Kidney (tissue), 14 donors: ENCODE results near the gene NOL12. TPM values are rescaled to one million over a fixed set of nuclear protein-coding genes. Genes with fewer than 3 reads are reported as not detected.

Experiments used
- DNase-seq, 5 donors: peaks; one replicate each; pipeline ENCODE4 v3.0.0-alpha.2; 2013 to 2020
- FAIRE-seq: peaks from 2 replicates; lab custom pipeline; 2012; peaks lifted over from hg19 to GRCh38; lab: Jason Lieb, UNC
- H3K27ac ChIP-seq, 2 donors: one replicate each; pipeline ENCODE4 v1.7.0; 2013; ENCODE audit warnings: low read depth in 2 of 2, low read length in 2 of 2, inconsistent platforms in 1 of 2
- H3K27me3 ChIP-seq: one replicate; pipeline ENCODE4 v1.7.1; 2013; ENCODE audit warnings: low read length, inconsistent platforms; ENCODE audit not compliant: control insufficient read depth, insufficient read depth
- H3K36me3 ChIP-seq, 3 donors: one replicate each; pipeline versions ENCODE4 v1.7.0 to v1.7.1; 2013; ENCODE audit warnings: low read length in 3 of 3, control low read depth in 1 of 3, inconsistent platforms in 1 of 3; ENCODE audit not compliant: insufficient read depth in 3 of 3, control insufficient read depth in 2 of 3
- H3K4me1 ChIP-seq, 3 donors: one replicate each; pipeline versions ENCODE4 v1.7.0 to v1.7.1; 2013; ENCODE audit warnings: low read length in 3 of 3, inconsistent platforms in 1 of 3, low read depth in 1 of 3; ENCODE audit not compliant: control insufficient read depth in 2 of 3, insufficient read depth in 2 of 3
- H3K4me3 ChIP-seq, 3 donors: one replicate each; pipeline versions ENCODE4 v1.7.0 to v1.8.1; 2013; ENCODE audit warnings: low read length in 3 of 3, control low read depth in 1 of 3, inconsistent platforms in 1 of 3
- H3K9ac ChIP-seq, 3 donors: one replicate each; pipeline versions ENCODE4 v1.7.0 to v1.7.1; 2013; ENCODE audit warnings: low read length in 3 of 3, control low read depth in 1 of 3, inconsistent platforms in 1 of 3
- H3K9me3 ChIP-seq, 3 donors: one replicate each; pipeline versions ENCODE4 v1.7.0 to v1.7.1; 2013; ENCODE audit warnings: low read length in 3 of 3, control low read depth in 1 of 3, inconsistent platforms in 1 of 3; ENCODE audit not compliant: control insufficient read depth in 2 of 3, insufficient read depth in 1 of 3
- intact Hi-C: fragments of 100-400 bp; cut with DNase I; formaldehyde crosslinking; loops from one replicate; pipeline ENCODE4 v1.11.1; 2022
- polyA plus RNA-seq: library from polyadenylated mRNA; stranded (reverse); fragments of 350-450 nt; fragmentation: Illumina TruSeq; extraction: RNeasy Lipid Tissue Mini Kit (QIAGEN cat#74804); gene quantifications from one replicate; pipeline ENCODE4 v1.2.3, GENCODE V29; 2014; ENCODE audit warnings: low read depth, low replicate concordance; ENCODE audit not compliant: insufficient read depth
- total RNA-seq: library from RNA; stranded (reverse); fragmentation: NEBNext Ultra II Directional; extraction: Animal tissue kit (Norgen Biotek cat#: 25700); gene quantifications from one replicate; pipeline ENCODE4 v1.2.1, GENCODE V29; 2021
- TF ChIP-seq, protein P1 (sequence below): IDR thresholded peaks from 3 replicates; pipeline ENCODE4 v1.5.1; 2012; ENCODE audit warnings: mild to moderate bottlenecking, moderate library complexity, borderline replicate concordance; ENCODE audit not compliant: insufficient read depth; ENCODE audit errors: extremely low read depth
- donor health status: control.
- donor health status: control.
- donor health status: control.
- donor health status: control.
- donor health status: control.
- donor health status: DM: yes; HTN: yes; CAD: no.
- donor health status: Normal renal cell carcinoma (clear cell type).

The NOL12 gene
- total and polyA plus RNA-seq, 2 donors from 2014 or later = 26.3 to 27.5 TPM

DNA sequence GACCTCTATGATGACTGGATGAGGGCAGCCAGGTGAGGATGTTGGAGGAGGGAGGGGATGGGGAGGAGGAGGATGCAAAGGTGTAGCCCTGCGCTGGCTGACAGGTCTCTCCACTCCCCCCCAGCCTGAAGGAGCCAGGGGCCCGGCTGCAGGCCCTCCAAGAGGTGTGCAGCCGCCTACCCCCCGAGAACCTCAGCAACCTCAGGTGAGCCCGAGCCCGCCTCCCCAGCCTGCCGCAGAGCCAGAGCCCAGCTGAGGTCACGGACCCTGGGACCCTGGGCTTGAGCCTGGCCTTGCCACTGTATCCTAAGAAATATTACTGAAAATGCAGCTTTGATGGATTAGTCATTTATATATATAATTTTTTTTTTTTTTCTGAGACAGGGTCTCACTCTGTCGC, 38.8 kb upstream of the NOL12 start:
- no peak overlapping the region for H3K4me3 ChIP-seq
- H3K9ac ChIP-seq = no peak overlapping the region
- intact Hi-C loops = loop anchor here (10.0 kb wide), 1 partner anchor 147 kb away; no protein-coding TSS in a partner anchor
- H3K36me3 ChIP-seq = no peaks in the 10 kb centered on the region
- no peak for FAIRE-seq
- H3K4me1 ChIP-seq = peaks cover 0 to 2% (median 0%) of the 10 kb centered on the region in 3 donors
- no peak for DNase-seq
- no peak overlapping the region for H3K27ac ChIP-seq
- H3K9me3 ChIP-seq = no peaks in the 10 kb centered on the region
- TF ChIP-seq, protein P1, sequence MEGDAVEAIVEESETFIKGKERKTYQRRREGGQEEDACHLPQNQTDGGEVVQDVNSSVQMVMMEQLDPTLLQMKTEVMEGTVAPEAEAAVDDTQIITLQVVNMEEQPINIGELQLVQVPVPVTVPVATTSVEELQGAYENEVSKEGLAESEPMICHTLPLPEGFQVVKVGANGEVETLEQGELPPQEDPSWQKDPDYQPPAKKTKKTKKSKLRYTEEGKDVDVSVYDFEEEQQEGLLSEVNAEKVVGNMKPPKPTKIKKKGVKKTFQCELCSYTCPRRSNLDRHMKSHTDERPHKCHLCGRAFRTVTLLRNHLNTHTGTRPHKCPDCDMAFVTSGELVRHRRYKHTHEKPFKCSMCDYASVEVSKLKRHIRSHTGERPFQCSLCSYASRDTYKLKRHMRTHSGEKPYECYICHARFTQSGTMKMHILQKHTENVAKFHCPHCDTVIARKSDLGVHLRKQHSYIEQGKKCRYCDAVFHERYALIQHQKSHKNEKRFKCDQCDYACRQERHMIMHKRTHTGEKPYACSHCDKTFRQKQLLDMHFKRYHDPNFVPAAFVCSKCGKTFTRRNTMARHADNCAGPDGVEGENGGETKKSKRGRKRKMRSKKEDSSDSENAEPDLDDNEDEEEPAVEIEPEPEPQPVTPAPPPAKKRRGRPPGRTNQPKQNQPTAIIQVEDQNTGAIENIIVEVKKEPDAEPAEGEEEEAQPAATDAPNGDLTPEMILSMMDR = no peak
- H3K27me3 ChIP-seq = no peaks in the 10 kb centered on the region

DNA sequence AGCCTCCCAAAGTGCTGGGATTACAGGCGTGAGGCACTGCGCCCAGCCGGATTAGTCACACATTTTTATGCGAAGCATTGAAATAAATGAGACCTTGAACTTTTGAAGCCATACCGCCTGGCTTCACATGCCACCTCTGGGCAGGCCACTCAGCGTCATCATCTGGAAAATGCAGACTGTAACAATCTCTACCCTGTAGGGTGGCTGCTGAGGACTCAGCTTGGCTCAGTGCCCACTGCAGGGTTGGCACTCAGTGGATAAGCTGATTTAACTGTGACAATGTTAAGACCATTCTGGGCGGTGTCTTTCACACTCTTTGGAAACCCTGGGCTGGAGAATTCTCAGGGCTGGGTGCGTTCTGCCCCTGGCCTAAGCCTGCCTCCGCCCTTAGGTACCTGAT, 38.2 kb upstream of the NOL12 start:
- no peak overlapping the region for H3K4me3 ChIP-seq
- TF ChIP-seq, protein P1 = no peak
- FAIRE-seq (no peak), DNase-seq (no peak)
- H3K4me1 ChIP-seq = peaks cover 0 to 2% (median 0%) of the 10 kb centered on the region in 3 donors
- no peaks in the 10 kb centered on the region for H3K36me3 ChIP-seq
- no peaks in the 10 kb centered on the region for H3K9me3 ChIP-seq
- no peak overlapping the region for H3K9ac ChIP-seq
- H3K27me3 ChIP-seq = no peaks in the 10 kb centered on the region
- H3K27ac ChIP-seq = no peak overlapping the region
- intact Hi-C loops = loop anchor here (10.0 kb wide), 1 partner anchor 147 kb away; no protein-coding TSS in a partner anchor

DNA sequence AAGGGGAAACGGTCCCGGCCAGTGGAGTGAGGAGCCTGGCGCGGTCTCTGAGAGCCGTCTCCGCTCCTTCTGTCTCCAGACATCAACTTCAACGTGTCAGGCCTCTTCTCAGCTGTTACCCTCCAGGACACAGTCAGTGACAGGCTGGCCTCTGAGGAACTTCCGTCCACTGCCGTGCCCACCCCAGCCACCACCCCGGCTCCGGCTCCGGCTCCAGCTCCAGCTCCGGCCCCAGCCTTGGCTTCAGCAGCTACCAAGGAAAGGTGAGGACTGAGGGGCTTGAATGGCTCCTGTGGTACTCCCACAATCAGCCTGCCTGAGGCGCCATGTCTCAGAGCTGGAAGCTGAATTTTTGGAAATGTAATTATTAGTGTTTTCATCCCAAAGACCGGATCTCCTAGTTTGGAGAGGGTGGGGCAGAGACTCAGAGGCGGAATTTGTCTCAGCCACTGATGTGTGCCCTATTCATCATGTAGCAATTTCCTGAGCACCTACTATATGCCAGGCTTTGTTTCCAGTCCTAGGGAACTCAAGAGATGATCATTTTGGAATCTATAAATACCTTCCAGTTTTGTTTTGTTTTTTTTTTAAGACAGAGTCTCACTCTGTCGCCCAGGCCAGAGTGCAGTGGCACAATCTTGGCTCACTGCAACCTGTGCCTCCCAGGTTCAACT, 35.5 kb upstream of the NOL12 start:
- H3K4me1 ChIP-seq = no peaks in the 10 kb centered on the region
- intact Hi-C loops = no loop called here
- no peaks in the 10 kb centered on the region for H3K9me3 ChIP-seq
- no peak for DNase-seq
- no peak overlapping the region for H3K4me3 ChIP-seq
- no peaks in the 10 kb centered on the region for H3K36me3 ChIP-seq
- FAIRE-seq = no peak
- H3K27ac ChIP-seq = no peak overlapping the region
- H3K27me3 ChIP-seq = no peaks in the 10 kb centered on the region
- H3K9ac ChIP-seq = no peak overlapping the region
- TF ChIP-seq, protein P1 = no peak
